GM12891 (cell line): ENCODE results near the gene NINL.

Experiments
- POLR2A ChIP-seq: IDR thresholded peaks from 2 replicates; pipeline ENCODE4 v1.6.1; 2011; ENCODE audit warnings: low read depth, low read length, control low read depth
- POLR2AphosphoS5 ChIP-seq: IDR thresholded peaks from 2 replicates; pipeline ENCODE4 v1.6.1; 2011; ENCODE audit warnings: low read depth, low read length, control low read depth

GRCh38 chr20:25503936-25504335 lies 81.4 kb downstream of the NINL start:
- no peak for TF ChIP-seq POLR2AphosphoS5
- no peak for TF ChIP-seq POLR2A
